Dermis microvascular lymphatic vessel endothelial cell (primary cell): Measurements from ENCODE around the gene NME3. TPM values are rescaled to one million over a fixed set of nuclear protein-coding genes. Genes with fewer than 3 reads are reported as not detected.
A peak's percentile ranks its signal among the peaks of the same experiment; 100 is the strongest.
"Not testable (repeated sequence)": the region's sequence is repeated elsewhere in the genome, so short reads cannot be mapped to it uniquely, and the experiment has no call there.

Source experiments
- DNase-seq, 2 donors: peaks; one replicate each; pipeline versions ENCODE4 v3.0.0 to v3.0.0-alpha.2; 2010; ENCODE audit warnings: low read depth in 2 of 2
- total RNA-seq: library from RNA; depleted of rRNA; stranded (reverse); fragments of >200 nt; gene quantifications from 2 replicates; pipeline ENCODE4 v1.2.1, GENCODE V29; 2014

The NME3 gene
- total RNA-seq = 33.0 and 37.6 TPM in 2 replicates

GRCh38 chr16:1771188-1771863, at the start of gene NME3:
Gene NME3, minus strand, starts transcription at chr16:1771543. Its CDS starts 9 bp downstream, at chr16:1771534.
- peak in 1 of 2 donors; percentile 69 for DNase-seq

DNA sequence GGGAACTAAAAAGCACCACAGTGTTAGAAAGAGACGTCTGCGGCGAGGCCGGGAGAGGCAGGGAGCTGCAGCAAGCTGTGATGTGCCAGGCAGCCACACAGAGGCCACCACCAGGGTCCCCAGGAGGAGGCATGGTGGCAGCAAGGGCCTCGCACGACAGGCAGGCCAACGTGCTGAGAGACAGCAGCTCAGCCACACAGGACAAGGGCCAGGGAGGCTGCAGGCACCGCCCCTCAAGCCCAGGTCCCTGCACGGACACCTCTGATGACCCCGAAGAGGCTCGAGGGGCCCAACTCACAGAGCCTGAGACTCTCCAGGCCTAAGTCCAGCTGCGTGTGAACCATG, 49.6 kb upstream of the NME3 start:
- DNase-seq = no peak

- no peak for DNase-seq
These were observed 49.0 kb upstream of the NME3 start for GRCh38 chr16:1820096-1820945.

DNA sequence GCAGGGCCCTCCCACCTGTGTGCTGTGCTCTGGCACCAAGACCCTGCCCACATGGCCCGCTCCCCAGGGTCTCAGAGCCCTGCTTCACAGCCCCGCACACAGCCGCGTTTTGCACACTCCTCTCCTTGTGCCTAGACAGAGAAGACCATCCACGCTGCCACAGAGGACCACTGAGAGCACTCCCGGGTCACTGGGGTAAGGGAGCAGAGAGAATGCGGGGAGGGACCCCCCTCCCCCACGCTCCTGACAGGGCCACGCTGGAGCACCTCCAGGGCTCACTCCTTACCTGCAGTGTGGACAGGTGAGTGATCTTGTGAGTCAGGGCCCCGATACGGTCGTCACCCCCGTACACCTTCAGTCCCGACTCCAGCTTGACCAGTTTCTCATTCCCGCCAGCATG, 48.3 kb upstream of the NME3 start:
- DNase-seq = no peak

- no peak for DNase-seq
These were observed 47.7 kb upstream of the NME3 start for GRCh38 chr16:1818873-1819525.

- DNase-seq = no peak
These were observed 47.0 kb upstream of the NME3 start for GRCh38 chr16:1818204-1818872.

DNA sequence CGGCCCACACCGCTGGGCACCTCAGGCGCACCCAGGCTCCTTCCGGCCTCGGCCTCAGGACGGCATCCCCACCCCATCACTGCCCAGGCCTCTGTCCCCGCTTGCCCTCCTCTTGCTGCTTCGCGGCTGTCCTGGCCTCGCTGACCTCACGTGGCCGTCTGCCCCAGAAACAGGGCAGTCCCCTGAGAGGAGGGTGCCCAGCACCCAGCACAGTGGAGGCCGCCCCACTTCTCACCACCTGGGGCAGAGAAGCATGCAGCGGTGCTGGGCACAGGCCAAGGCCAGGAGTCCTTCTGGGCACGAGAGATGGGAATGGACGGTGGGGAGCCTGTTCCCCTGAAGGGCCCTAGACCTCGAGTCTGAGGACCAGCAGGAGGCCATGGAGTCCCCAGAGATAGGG, 46.4 kb upstream of the NME3 start:
- DNase-seq = no peak

- DNase-seq = no peak
These were observed 45.9 kb upstream of the NME3 start for GRCh38 chr16:1817276-1817589.

DNA sequence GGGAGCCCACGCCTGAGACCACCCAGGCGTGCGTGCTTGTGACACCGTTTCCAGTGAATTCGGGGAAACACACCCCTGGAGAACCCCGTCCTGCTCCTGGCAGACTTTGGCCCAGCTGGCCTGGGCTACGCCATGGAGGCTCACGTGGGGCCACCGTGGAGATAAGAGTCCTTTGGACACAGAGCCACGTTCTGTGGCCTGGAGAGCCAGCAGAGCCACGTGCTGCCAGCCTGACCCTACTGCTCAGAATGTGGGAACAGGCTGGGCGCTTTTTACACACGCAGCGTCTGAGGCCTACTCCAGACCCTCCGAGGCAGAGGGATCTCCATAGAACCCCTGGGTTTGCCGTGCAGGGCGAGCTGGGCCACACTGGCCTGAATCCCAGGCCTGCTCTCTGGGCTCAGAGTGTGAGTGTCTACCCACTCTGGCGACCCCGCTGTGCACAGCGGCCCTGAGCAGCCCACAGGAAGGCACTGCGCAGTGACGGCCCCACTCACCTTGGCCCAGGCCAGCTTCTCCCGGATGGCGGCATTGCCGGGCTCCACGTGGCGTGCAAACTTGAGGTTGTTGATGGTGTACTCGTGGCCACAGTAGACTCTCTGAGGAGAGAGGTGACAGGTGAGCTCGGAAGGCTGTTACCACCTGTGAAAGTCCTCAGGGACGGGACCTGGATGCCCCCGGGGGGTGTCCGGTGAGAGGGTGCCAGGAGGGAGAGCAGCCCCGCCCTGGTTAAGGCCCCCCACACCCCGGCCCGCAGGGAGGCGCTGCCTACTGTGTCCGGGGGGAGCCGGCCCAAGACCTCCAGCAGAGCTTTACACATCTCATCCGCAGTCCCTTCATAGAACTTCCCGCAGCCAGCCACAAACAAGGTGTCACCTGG, 45.3 kb upstream of the NME3 start:
- DNase-seq = no peak

DNA sequence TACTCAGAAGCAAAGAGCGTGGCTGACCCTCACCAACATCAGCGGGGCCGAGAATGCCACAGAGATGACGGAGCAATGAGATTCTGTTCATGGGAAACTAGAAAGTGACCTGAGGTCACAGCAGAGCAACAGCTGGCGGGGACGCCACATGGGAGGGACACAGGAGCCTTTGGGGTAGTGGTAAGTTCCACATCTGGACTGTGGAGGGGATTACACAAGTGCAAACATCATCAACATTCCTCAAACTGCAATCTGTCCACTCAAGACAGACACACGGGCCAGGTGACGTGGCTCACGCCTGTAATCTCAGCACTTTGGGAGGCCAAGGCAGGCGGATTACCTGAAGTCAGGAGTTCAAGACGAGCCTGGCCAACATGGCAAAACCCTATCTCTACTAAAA, 44.1 kb upstream of the NME3 start:
- DNase-seq = no peak

DNA sequence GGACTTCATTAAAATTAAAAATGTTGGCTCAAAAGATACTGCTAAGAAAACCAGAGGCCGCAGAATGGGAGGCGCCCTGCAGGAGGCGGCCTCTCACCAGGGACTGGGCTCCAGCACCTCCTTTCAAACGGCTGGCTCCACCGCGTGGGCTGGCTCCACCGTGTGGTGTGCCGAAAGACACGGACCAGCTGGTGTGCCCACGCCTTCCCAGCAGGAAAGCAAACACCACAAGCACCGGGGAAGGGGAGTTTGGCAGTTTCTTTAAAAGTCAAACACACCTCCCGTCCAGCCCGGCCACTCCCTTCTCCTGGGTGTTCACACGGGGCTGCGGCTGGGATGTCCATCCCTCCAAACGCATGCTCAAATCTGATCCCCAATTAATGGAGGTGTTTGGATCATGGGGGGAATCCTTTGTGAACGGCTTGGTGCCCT, 41.4 kb upstream of the NME3 start:
- peak; percentile 45 to 79 for DNase-seq

- DNase-seq = no peak
These were observed 39.2 kb upstream of the NME3 start for GRCh38 chr16:1810536-1810935.

GRCh38 chr16:1810106-1810505, 38.8 kb upstream of the NME3 start:
- DNase-seq = no peak

- no peak for DNase-seq
These were observed 38.0 kb upstream of the NME3 start for GRCh38 chr16:1809281-1809801.

DNA sequence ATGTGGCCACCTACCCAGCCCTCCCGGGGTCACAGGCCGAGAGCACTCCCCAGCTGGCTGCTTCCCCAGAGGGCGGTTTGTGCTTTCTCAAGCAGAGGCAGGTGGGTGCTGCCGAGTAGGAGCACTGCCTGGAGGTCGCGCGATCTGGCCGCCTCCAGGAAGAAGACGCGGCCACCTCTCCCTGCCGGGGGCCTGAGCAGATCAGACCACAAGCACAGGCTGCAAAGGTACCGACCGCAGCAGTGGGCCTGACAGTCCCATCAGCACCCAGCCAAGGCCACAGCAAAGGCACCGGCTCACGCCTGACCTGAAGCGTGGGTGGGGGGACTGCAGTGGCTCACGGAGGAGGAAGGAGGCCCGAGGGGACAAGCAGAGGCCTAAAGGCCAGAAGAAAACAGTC, 37.3 kb upstream of the NME3 start:
- DNase-seq = no peak

DNA sequence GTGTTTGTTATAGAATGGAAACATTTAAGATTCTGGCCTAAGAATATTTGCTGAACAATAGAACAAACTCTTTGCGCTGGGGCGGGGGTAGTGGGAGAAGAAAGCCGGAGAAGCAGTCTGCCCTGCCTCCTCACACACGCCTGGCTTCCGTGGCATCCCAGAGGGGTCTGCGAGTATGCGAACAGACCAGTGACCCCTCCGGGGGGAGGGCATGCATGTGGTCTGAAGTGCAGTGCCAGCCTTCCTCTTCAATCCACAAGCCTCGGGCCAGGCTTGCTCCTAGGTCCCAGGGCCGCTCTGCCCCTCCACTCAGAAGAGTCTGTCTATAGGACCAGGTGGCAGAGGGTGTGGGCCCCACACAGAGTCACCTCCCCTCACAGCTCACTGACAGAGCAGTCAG, 36.3 kb upstream of the NME3 start:
- DNase-seq = no peak

DNA sequence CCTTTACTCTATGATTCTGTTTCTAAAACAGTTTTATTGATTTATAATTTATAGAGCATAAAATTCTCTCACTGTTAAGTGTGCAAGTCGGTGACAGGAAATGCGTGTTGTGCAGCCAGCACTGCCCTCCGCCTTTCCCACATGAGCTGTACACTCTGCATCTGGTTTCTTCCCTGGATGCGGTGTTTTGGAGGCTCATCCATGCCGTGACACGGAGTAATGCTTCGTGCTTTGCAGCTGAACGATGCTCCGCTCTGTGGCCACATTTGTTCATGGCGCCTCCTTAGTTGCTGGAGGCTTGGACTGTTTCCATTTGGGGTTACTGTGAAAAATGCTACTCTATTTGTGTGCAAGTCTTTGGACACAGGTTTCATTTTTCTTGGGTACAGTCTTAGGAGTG, 29.4 kb upstream of the NME3 start:
- no peak for DNase-seq

DNA sequence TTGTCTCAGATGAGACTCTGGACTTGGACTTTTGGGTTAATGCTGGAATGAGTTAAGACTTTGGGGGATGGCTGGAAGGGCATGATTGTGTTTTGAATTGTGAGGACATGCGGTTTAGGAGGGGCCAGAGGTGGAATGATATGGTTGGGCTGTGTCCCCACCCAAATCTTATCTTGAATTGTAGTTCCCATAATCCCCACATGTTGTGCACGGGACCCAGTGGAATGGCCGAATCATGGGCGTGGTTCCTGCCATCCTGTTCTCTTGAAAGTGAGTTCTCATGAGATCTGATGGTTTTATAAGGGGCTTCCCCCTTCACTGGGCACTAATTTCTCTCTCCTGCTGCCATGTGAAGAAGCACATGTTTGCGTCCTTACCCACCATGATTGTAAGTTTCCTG, 27.9 kb upstream of the NME3 start:
- DNase-seq = not testable (repeated sequence)

- no peak for DNase-seq
These were observed 23.7 kb upstream of the NME3 start for GRCh38 chr16:1794908-1795666.

- no peak for DNase-seq
These were observed 23.0 kb upstream of the NME3 start for GRCh38 chr16:1794221-1794871.
